ENCODE measurements around the gene IFI44L. TPM values are rescaled to one million over a fixed set of nuclear protein-coding genes. Genes with fewer than 3 reads are reported as not detected.

IFI44L gene
- total RNA-seq, 1 donor from 2014 or later: 22.1 TPM

GRCh38 chr1:78630600-78630999 is 10.4 kb downstream of the IFI44L start:
- no peak overlapping the region for H3K4me3 Mint-ChIP-seq (ENCODE audit: unreplicated experiment)
- H3K9me3 Mint-ChIP-seq (ENCODE audit: unreplicated experiment): no peaks in the 10 kb centered on the region
- DNase-seq (ENCODE audit: extremely low spot score, unreplicated experiment): no peak
- H3K27ac Mint-ChIP-seq (ENCODE audit: unreplicated experiment): no peak overlapping the region
- TF ChIP-seq CTCF (IDR thresholded peaks at IDR 0.05): no peak
- H3K4me1 Mint-ChIP-seq (ENCODE audit: unreplicated experiment): no peaks in the 10 kb centered on the region
- no peaks in the 10 kb centered on the region for H3K27me3 Mint-ChIP-seq (ENCODE audit: unreplicated experiment)
- peaks cover 5% of the 10 kb centered on the region for H3K36me3 Mint-ChIP-seq (ENCODE audit: unreplicated experiment)

- H3K36me3 Mint-ChIP-seq (ENCODE audit: unreplicated experiment): peaks cover 9% of the 10 kb centered on the region
- DNase-seq (ENCODE audit: extremely low spot score, unreplicated experiment): no peak
- H3K9me3 Mint-ChIP-seq (ENCODE audit: unreplicated experiment): no peaks in the 10 kb centered on the region
- no peaks in the 10 kb centered on the region for H3K4me1 Mint-ChIP-seq (ENCODE audit: unreplicated experiment)
- H3K4me3 Mint-ChIP-seq (ENCODE audit: unreplicated experiment): no peak overlapping the region
- H3K27ac Mint-ChIP-seq (ENCODE audit: unreplicated experiment): no peak overlapping the region
- H3K27me3 Mint-ChIP-seq (ENCODE audit: unreplicated experiment): no peaks in the 10 kb centered on the region
- TF ChIP-seq CTCF (IDR thresholded peaks at IDR 0.05): no peak
These were observed 13.0 kb downstream of the IFI44L start for GRCh38 chr1:78633209-78633608.

- TF ChIP-seq CTCF (IDR thresholded peaks at IDR 0.05): no peak
- H3K27me3 Mint-ChIP-seq (ENCODE audit: unreplicated experiment): no peaks in the 10 kb centered on the region
- H3K27ac Mint-ChIP-seq (ENCODE audit: unreplicated experiment): no peak overlapping the region
- H3K36me3 Mint-ChIP-seq (ENCODE audit: unreplicated experiment): peaks cover 14% of the 10 kb centered on the region
- no peak overlapping the region for H3K4me3 Mint-ChIP-seq (ENCODE audit: unreplicated experiment)
- peaks cover 5% of the 10 kb centered on the region for H3K9me3 Mint-ChIP-seq (ENCODE audit: unreplicated experiment)
- no peak for DNase-seq (ENCODE audit: extremely low spot score, unreplicated experiment)
- no peaks in the 10 kb centered on the region for H3K4me1 Mint-ChIP-seq (ENCODE audit: unreplicated experiment)
These were observed 20.2 kb downstream of the IFI44L start for GRCh38 chr1:78640462-78640861.

GRCh38 chr1:78641558-78641957 is 21.3 kb downstream of the IFI44L start:
- H3K27me3 Mint-ChIP-seq (ENCODE audit: unreplicated experiment): no peaks in the 10 kb centered on the region
- peaks cover 10% of the 10 kb centered on the region for H3K36me3 Mint-ChIP-seq (ENCODE audit: unreplicated experiment)

GRCh38 chr1:78645723-78646122 is 25.5 kb downstream of the IFI44L start:
- Mint-ChIP-seq H3K9me3 (ENCODE audit: unreplicated experiment) (peaks cover 5% of the 10 kb centered on the region), H3K4me1 (ENCODE audit: unreplicated experiment) (peaks cover 13% of the 10 kb centered on the region), H3K4me3 (ENCODE audit: unreplicated experiment) (no peak overlapping the region), H3K36me3 (ENCODE audit: unreplicated experiment) (peaks cover 6% of the 10 kb centered on the region), H3K27ac (ENCODE audit: unreplicated experiment) (no peak overlapping the region), H3K27me3 (ENCODE audit: unreplicated experiment) (no peaks in the 10 kb centered on the region)
- TF ChIP-seq CTCF (IDR thresholded peaks at IDR 0.05): no peak
- DNase-seq (ENCODE audit: extremely low spot score, unreplicated experiment): no peak

More at GRCh38 chr1:78641558-78641957, 21.3 kb downstream of the IFI44L start:
- Mint-ChIP-seq H3K9me3 (ENCODE audit: unreplicated experiment) (peaks cover 5% of the 10 kb centered on the region), H3K4me1 (ENCODE audit: unreplicated experiment) (no peaks in the 10 kb centered on the region), H3K4me3 (ENCODE audit: unreplicated experiment) (no peak overlapping the region), H3K27ac (ENCODE audit: unreplicated experiment) (no peak overlapping the region)
- TF ChIP-seq CTCF (IDR thresholded peaks at IDR 0.05): no peak
- DNase-seq (ENCODE audit: extremely low spot score, unreplicated experiment): no peak

All from osteocyte (in vitro differentiated cells).